Central memory CD4-positive, alpha-beta T cell (primary cell): ENCODE results near the gene GPC2.
A peak's percentile ranks its signal among the peaks of the same experiment; 100 is the strongest.

Experiments
- DNase-seq: peaks from one replicate; pipeline ENCODE4 v3.0.0; 2022

Gene GPC2

DNA sequence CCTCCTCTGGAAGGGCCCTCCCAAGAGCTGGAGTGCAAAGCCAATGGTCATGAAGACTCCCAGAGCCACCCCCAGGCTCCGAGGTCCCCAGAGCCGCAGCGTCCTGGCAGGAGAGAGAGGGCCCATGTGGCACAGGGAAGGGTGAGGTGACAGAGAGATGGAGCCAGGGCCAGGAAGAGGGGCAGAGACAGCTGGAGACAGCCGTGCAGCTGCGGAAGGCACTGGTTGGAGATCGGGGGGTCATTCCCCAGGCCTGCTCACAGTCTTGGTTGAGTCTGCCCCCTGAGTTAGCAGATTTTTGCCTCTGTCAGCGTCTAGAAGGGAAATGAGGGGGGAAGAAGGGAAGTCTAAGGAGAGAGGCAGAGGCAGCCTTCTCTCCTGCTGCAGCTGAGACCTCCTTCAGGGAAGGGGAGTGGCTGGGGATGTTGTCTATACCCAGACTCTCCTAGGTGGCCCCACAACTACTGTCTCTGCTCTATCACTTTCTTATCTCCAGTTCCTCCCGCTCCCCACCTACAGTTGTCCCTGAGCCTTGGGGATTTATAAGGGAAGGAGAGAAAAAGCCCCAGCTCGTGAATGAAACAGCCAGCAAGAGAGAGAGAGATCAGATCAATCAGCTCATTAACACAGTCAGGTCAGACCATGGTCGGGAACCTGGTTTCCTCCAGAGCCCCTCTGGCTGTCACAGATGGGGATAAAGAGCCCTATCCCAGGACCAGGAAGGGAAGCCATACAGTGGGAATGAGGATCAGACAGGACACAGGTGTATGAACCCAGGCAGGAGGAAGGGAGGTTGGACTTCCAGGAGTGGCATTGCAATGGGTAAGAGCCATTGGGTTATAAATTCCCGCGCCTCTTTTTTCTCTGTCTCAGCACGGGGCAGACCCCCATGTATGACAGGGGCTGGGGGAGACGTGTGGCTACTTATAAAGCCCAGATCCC lies 9.9 kb downstream of the GPC2 start:
- DNase-seq, result no peak

- DNase-seq, result peak; percentile 43
Observed at GRCh38 chr7:100166317-100166940, 10.8 kb downstream of the GPC2 start.

GRCh38 chr7:100163871-100164270 lies 13.3 kb downstream of the GPC2 start:
- no peak for DNase-seq

DNA sequence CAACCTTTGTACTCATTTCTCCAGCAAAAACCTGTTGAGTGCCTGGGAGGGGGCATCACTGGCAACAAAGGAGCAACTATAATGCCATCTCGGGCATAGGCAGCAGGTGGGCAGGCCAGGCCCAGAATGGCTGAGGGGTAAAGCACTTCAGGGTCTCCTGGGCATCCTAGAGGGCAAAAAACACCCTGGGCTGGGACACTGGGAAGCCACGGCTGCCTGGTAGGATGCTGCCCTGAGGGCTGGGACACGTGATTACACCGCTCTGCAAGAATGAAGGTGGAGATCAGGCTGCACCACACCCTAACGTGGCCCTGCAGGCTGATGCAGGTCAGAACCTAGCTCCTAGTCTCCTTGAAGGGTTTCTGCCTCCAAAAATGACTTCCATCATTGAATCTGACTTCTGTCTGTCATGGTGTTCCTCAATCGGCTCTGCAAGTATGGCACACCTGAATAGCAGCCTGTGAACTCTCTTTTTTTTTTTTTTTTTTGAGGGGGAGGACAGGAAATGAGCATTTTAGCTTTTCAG lies 14.1 kb downstream of the GPC2 start:
- peak; percentile 46 for DNase-seq

- DNase-seq, result no peak
Observed at GRCh38 chr7:100160067-100160466, 17.1 kb downstream of the GPC2 start.

- no peak for DNase-seq
Observed at GRCh38 chr7:100159099-100159623, 18.0 kb downstream of the GPC2 start.

DNA sequence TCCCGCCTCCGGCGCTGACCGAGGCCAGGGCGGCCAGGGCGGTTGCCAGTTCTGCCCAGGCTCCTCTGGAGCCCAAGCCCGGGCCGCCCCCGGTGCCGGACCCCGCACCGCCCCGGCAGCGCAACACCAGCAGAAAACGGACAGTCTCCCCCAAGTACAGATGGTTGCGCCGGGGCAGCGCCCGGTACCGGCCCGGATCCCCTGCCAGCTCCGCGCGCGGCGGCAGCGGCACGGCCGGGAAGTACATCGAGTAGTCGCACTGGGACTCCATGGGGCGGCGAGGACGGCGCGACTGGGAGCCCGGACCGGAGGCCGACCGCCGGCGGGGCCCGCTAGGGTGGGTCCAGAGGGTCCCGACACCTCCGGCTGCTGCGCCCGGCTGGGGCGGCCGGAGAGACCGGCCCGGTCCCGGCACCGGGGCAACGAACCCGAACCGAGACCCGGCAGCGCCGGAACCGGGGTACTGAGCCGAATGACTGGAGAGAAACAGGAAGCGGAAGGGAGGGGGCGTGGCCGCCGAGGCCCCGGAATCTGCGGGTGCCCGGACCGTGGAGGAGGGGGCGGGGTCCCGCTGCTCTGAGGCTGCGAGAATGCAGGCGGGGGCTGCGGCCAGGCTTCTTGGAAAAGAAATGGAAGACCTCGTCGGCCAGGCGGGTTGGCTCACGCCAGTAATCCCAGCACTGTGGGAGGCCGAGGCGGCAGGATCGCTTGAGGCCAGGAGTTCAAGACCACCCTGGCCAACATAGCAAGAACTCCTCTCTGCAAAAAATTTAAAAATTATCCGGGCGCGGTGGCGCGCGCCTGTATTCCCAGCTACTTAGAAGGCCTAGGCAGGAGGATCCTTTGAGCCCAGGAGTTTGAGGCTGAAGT lies 18.7 kb downstream of the GPC2 start, which contains the start of gene TRAPPC14:
Gene TRAPPC14 (minus strand): TSS at position 495 of the 870 bp plus-strand sequence. CDS start 224 bp downstream, at position 271.
- peak; percentile 85 for DNase-seq

DNA sequence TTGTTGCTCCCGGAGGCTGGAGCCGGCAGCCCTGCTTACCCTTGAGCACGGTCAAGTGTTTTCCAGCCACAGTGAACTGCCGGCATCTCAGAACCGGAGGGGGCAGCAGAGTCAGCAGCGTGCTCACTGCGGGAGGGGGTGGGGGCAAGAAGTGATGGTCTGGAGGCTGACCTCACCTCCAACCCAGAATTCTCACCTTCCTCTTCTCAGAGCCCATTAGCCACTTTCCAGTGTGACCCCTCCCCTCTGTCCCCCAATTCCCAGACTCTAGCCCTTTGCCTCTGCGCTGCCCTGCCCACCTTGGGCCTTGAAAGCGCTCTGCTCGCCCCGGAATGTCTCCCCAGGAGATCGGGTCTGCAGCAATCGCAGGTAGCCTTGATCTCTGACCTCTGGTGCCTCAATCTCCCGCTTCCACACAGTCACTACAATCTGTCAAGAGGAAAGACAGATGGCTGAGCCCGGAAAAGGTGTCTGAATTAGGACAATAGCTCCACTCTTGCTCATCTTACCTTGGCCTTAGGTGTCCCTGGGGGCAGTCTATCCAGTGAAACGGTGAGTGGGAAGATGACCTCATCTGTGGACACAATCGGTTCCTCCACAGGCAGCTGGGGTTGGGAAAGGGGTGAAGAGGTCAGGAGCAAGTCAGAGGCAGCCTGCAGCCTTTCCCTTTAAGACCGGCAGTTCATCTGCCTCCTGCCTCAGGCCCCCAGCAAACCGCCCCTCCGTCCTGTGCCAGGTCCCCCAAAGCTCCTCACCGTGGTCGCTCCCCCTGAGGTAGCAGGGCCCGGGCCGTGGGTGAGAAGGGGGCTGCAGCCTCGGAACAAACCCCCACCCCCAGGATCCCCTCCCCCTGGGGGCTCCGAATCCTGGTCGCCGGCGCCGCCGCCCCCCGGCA lies 19.6 kb downstream of the GPC2 start:
- no peak for DNase-seq

GRCh38 chr7:100157069-100157333 lies 20.2 kb downstream of the GPC2 start:
- DNase-seq, result no peak

DNA sequence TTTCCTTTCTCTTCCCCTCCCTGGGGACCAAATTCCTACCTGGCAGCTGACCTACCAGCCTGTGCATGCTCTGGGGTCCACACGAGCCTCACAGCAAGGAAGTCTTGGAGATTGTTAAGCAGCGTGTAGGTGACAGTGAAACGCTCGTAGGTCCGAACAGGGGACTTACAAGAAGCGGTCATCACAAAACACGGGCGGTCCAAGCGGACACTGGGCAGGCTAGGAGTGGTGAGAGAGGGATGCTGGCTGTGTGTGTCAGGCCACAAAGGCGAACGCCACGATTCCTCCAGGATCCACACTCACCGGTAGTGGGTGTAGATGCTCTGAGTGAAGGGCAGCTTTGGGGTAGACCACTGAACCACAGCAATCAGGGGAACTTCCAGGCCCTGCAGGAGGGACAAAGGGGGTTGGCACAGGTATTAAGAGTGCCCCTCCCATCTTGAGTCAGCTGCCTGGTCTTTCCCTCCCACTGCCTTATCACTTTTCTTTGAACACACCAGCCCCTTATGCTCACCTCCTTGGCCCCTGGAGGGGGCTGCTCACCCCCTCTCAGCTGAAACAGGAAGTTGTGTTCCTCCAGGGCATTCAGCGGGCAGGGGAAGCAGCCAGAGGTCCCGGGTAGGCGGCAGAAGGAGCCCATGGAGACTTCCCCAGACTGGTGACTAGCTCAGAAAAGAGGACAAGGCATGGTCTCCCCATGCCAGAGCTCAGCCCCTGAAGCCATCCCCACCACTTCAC lies 20.7 kb downstream of the GPC2 start:
- DNase-seq, result peak; percentile 39

- no peak for DNase-seq
Observed at GRCh38 chr7:100155553-100156317, 21.4 kb downstream of the GPC2 start.

GRCh38 chr7:100154651-100155491 lies 22.3 kb downstream of the GPC2 start:
- no peak for DNase-seq

DNA sequence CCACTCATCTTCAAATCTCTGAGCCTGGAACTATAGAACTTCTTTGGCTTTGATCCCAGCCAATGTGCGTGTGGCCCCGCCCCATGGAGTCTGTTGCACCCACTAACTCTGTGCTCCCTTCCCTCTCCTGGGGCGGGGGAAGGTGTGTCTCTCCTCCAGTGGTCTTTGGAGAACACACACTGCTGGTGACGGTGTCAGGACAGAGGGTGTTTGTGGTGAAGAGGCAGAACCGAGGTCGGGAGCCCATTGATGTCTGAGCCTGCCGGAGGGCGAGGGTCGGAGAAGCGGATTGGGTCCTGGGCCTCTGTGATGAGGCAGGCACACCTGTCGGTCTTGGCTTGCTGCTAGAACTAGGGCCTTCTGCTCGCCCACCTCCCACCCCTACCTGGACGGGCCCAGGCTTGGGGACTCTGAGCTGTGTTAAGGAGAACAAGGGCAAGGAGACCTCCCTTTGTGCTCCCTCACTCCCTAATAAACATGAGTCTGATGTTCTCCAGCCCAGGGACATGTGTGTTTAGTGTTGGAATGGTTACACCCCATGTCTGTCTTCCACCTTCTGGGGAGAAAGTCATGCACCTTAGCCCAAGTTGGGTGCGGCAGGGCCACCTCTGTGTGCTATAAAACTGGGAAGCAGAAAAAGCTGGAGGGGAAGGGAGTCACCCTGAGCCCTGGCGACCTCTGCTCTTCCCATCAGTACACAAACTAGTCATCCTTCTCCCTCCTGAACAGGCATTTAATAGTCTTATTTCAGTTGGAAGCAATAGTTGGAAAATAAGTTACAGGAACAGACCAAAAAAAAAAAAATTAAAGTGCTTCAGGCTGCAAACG lies 23.3 kb downstream of the GPC2 start:
- no peak for DNase-seq

DNA sequence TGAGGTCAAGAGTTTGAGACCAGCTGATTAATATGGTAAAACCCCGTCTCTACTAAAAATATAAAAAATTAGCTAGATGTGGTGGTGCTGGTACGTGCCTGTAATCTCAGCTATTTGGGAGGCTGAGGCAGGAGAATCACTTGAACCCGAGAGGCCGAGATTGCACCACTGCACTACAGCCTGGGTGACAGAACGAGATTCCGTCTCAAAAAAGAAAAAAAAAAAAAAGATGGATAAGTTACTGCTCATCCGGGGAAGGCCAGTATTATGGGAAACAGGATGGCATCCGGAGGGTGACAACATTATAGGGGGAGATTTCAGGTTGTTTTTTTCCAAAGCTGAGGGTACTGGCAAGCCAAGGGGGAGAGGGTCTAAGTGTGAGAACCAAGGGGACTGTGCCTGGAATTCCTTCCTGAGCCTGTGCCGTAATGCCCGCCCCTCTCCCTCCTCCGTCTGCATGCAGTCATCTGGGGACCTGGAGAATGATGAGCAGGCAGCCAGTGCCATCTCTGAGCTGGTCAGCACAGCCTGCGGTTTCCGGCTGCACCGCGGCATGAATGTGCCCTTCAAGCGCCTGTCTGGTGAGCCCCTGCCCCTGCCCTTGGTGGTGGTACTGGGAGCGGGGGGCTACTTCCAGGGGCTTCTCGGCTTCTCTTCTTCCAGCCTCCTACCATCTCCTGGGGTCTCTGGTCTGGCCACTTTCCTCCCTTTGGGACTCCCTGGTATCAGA lies 24.1 kb downstream of the GPC2 start:
- no peak for DNase-seq

- no peak for DNase-seq
Observed at GRCh38 chr7:100152404-100152803, 24.8 kb downstream of the GPC2 start.

GRCh38 chr7:100148559-100149328 lies 28.4 kb downstream of the GPC2 start, which contains the start of gene LAMTOR4:
LAMTOR4 (plus strand) TSS chr7:100148918; CDS start chr7:100148973, 55 bp downstream.
- peak; percentile 99 for DNase-seq

DNA sequence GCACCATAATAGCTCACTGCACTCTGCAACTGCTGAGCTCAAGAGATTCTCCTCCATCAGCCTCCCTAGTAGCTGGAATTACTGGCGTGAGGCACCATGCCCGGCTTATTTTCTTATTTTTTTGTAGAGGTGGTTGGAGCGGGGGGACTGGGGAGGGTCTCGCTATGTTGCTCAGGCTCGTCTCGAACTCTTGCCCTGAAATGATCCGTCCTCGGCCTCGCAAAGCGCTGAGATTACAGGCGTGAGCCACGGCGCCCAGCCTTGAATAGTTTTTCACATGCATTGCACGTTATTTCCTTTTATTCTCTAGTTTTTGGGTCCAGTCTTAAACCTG lies 29.0 kb downstream of the GPC2 start:
- no peak for DNase-seq
